GM23248 (cell line): ENCODE results near the gene ZBTB7C.

Source experiments
- EZH2 ChIP-seq: fragments of 200-600 bp; sonication (generic); IDR thresholded peaks from 2 replicates; pipeline ENCODE4 v1.6.1; 2018; ENCODE audit warnings: antibody characterized with exemption, mild to moderate bottlenecking; ENCODE audit not compliant: insufficient read depth, poor library complexity, severe bottlenecking
- EZH2phosphoT487 ChIP-seq: fragments of 200-600 bp; sonication (generic); IDR thresholded peaks from 2 replicates; pipeline ENCODE4 v1.6.1; 2018; ENCODE audit warnings: antibody characterized with exemption, moderate library complexity, mild to moderate bottlenecking, low read depth; ENCODE audit not compliant: insufficient read depth

GRCh38 chr18:48208432-48209140, 200.6 kb downstream of the ZBTB7C start:
- TF ChIP-seq EZH2: no peak
- TF ChIP-seq EZH2phosphoT487: no peak
